Calu3 (cell line): ENCODE measurements around the gene KDM5C. TPM values are rescaled to one million over a fixed set of nuclear protein-coding genes. Genes with fewer than 3 reads are reported as not detected.

Experiments used
- BruUV-seq: library from RNA; stranded (reverse); fragments of 400-500 nt; replicated peaks from 2 replicates; lab custom pipeline; 2021; lab: Mats Ljungman, UMichigan
- CTCF ChIA-PET: fragments of 300-600 bp; sonication (Branson Sonifier 250); formaldehyde crosslinking; loops from one replicate; lab custom pipeline; 2022; ENCODE audit warnings: antibody characterized with exemption; lab: Charles Lee
- DNase-seq: peaks from one replicate; pipeline ENCODE4 v3.0.0; 2022
- H3K27ac Mint-ChIP-seq: one replicate; pipeline ENCODE4 v1.8.0; 2022; ENCODE audit warnings: mixed read lengths; ENCODE audit not compliant: unreplicated experiment
- H3K27me3 Mint-ChIP-seq: one replicate; pipeline ENCODE4 v1.8.0; 2022; ENCODE audit warnings: mixed read lengths; ENCODE audit not compliant: unreplicated experiment
- H3K36me3 Mint-ChIP-seq: one replicate; pipeline ENCODE4 v1.8.0; 2022; ENCODE audit warnings: mild to moderate bottlenecking, moderate library complexity, mixed read lengths; ENCODE audit not compliant: insufficient read depth, unreplicated experiment
- H3K4me1 Mint-ChIP-seq: one replicate; pipeline ENCODE4 v1.8.0; 2022; ENCODE audit warnings: mild to moderate bottlenecking, low read depth, mixed read lengths; ENCODE audit not compliant: unreplicated experiment
- H3K4me3 Mint-ChIP-seq: one replicate; pipeline ENCODE4 v1.8.0; 2022; ENCODE audit warnings: mild to moderate bottlenecking, low read depth, moderate library complexity, mixed read lengths; ENCODE audit not compliant: unreplicated experiment
- H3K9me3 Mint-ChIP-seq: one replicate; pipeline ENCODE4 v1.8.0; 2022; ENCODE audit warnings: low read depth, mixed read lengths; ENCODE audit not compliant: unreplicated experiment
- intact Hi-C: fragments of 100-400 bp; cut with micrococcal nuclease; formaldehyde crosslinking; loops from one replicate; pipeline ENCODE4 v1.10.0; 2022; ENCODE audit not compliant: unreplicated experiment
- total RNA-seq: library from RNA; stranded (reverse); gene quantifications from 2 replicates; pipeline ENCODE4 v1.2.3, GENCODE V29; 2022
- TF ChIP-seq, protein P1 (sequence below): fragments of 200-600 bp; IDR thresholded peaks from one replicate; pipeline ENCODE4 v1.8.0; 2022; ENCODE audit warnings: antibody characterized with exemption; ENCODE audit not compliant: unreplicated experiment

KDM5C gene
- total RNA-seq, 1 experiment from 2014 or later = 98.4 TPM

DNA sequence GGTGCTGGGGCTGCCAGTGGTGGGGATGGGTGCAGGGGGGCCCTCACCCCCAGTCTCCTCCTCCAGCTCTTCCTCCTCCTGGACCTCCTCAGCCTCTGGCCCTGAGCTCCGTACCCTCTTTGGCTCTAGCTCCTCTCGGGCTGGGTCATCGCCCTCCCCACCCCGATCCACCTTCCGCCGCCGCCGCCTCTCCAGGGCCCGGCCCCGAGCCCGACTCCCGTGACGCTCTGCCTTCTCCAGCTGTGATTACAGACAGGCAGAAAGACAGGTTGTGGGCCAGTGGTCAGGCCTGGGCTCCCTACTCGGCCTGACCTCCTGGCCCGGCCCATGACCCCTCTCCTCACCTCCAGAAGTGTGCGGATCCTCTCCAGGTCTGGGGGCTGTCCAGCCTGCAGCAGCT, 31.9 kb downstream of the KDM5C start:
- Mint-ChIP-seq H3K9me3 (no peaks in the 10 kb centered on the region), H3K27me3 (no peaks in the 10 kb centered on the region), H3K4me3 (no peak overlapping the region), H3K36me3 (peaks cover 45% of the 10 kb centered on the region), H3K27ac (no peak overlapping the region), H3K4me1 (no peaks in the 10 kb centered on the region)
- TF ChIP-seq, protein P1, sequence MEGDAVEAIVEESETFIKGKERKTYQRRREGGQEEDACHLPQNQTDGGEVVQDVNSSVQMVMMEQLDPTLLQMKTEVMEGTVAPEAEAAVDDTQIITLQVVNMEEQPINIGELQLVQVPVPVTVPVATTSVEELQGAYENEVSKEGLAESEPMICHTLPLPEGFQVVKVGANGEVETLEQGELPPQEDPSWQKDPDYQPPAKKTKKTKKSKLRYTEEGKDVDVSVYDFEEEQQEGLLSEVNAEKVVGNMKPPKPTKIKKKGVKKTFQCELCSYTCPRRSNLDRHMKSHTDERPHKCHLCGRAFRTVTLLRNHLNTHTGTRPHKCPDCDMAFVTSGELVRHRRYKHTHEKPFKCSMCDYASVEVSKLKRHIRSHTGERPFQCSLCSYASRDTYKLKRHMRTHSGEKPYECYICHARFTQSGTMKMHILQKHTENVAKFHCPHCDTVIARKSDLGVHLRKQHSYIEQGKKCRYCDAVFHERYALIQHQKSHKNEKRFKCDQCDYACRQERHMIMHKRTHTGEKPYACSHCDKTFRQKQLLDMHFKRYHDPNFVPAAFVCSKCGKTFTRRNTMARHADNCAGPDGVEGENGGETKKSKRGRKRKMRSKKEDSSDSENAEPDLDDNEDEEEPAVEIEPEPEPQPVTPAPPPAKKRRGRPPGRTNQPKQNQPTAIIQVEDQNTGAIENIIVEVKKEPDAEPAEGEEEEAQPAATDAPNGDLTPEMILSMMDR = no peak
- DNase-seq = no peak
- intact Hi-C loops = no loop called here
- CTCF ChIA-PET = interaction anchor here (0.7 kb wide), 1 partner anchor 125 kb away, joined by 3 read pairs; no protein-coding TSS in a partner anchor
- BruUV-seq = no TSS peak

DNA sequence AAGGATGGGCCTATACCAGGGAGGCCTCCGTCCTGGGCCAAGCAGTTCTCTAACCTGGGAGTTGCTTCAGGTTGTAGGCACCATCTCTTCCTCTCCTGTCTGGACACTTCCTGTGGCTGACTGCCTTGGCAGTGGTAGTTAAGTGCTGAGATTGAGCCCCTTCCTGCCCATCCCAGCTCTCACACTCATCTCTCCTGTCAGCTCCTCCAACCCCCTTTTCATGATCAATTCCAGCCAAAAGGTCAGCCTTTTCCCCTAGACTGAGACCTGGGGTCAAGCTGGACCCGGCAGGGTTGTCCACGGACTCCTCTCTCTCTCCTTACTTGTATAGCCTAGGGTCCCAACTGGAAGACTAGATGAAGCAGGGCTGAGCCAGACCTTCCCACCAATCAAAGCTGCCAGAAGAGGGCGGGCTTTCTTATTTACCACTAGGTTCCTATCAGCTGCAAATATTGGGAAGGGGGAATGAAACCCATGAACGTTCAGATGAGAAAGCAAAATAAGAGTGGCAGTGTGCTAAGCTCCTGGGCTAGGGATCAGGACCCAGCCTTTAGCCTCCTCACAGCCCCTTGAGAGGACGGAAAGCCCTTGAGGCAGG, 34.5 kb downstream of the KDM5C start:
- DNase-seq = peak; percentile 7
- H3K4me1 Mint-ChIP-seq = peaks cover 9% of the 10 kb centered on the region
- BruUV-seq = no TSS peak
- H3K27me3 Mint-ChIP-seq = no peaks in the 10 kb centered on the region
- intact Hi-C loops = no loop called here
- H3K27ac Mint-ChIP-seq = peak overlapping the region; percentile 65
- CTCF ChIA-PET = no interaction called here
- TF ChIP-seq, protein P1 = no peak
- H3K9me3 Mint-ChIP-seq = no peaks in the 10 kb centered on the region
- peaks cover 31% of the 10 kb centered on the region for H3K36me3 Mint-ChIP-seq
- H3K4me3 Mint-ChIP-seq = no peak overlapping the region

DNA sequence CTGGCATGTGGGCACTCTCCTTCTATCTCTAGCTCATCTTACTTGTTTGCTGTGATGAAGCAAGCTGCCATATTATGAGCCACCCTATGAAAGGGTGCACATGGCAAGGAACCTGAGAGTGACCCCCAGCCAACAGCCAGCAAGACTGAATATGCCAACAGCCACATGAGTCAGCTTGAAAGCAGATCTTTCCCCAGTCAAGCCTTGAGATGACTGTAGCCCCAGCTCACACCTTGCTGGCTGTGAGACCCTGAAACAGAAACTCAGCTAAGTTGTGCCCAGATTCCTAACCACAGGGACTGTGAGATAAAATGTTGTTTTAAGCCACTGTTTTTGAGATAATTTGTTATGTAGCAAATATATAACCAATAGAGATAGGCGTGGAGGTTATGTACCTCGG, 36.2 kb downstream of the KDM5C start:
- Mint-ChIP-seq H3K36me3 (peaks cover 16% of the 10 kb centered on the region), H3K4me3 (no peak overlapping the region), H3K27me3 (no peaks in the 10 kb centered on the region), H3K9me3 (no peaks in the 10 kb centered on the region), H3K4me1 (peaks cover 9% of the 10 kb centered on the region), H3K27ac (no peak overlapping the region)
- intact Hi-C loops = no loop called here
- DNase-seq = no peak
- CTCF ChIA-PET = no interaction called here
- TF ChIP-seq, protein P1 = no peak
- no TSS peak for BruUV-seq

DNA sequence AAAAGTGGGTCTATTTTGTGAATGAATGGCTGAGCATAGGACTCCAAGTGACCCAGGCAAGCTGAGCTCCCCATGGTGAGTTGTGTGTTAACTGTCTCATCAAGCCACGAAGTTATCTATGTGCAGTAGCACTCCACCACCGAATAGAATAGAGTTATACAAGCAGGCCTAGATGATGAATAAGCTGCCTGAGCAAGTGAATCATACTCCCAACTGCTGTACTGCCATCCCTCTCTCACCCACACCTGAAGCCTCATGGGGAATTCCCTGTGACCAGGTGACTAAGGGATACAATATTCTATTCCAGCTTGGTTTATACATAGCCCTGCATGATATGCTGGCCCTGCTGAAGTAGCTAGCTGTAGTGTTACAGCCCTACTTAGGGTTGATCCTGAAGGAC, 38.7 kb downstream of the KDM5C start:
- BruUV-seq = no TSS peak
- intact Hi-C loops = no loop called here
- peak; percentile 38 for DNase-seq
- TF ChIP-seq, protein P1 = no peak
- Mint-ChIP-seq H3K9me3 (no peaks in the 10 kb centered on the region), H3K27me3 (no peaks in the 10 kb centered on the region), H3K4me1 (peaks cover 9% of the 10 kb centered on the region), H3K27ac (no peak overlapping the region), H3K36me3 (peaks cover 12% of the 10 kb centered on the region), H3K4me3 (no peak overlapping the region)
- CTCF ChIA-PET = no interaction called here
